A673 (cell line): ENCODE results near the gene SIVA1. TPM values are rescaled to one million over a fixed set of nuclear protein-coding genes. Genes with fewer than 3 reads are reported as not detected.

Experiments
- BruUV-seq: library from RNA; stranded (reverse); fragments of 400-500 nt; replicated peaks from 2 replicates; lab custom pipeline; 2021; lab: Mats Ljungman, UMichigan
- CTCF ChIA-PET: fragments of 300-600 bp; sonication (Branson Sonifier 250); formaldehyde crosslinking; loops from one replicate; lab custom pipeline; 2022; ENCODE audit warnings: antibody characterized with exemption; lab: Charles Lee
- POLR2A ChIA-PET: fragments of 300-600 bp; sonication (Branson Sonifier 250); formaldehyde crosslinking; loops from one replicate; lab custom pipeline; 2022; ENCODE audit warnings: antibody characterized with exemption; ENCODE audit not compliant: low non-redundant PET; lab: Charles Lee
- DNase-seq: peaks from one replicate; pipeline ENCODE4 v3.0.0-alpha.2; 2015; ENCODE audit warnings: low spot score
- H3K27ac ChIP-seq: fragments of 200-600 bp; sonication (generic); 2 replicates; pipeline ENCODE4 v1.5.1; 2016; ENCODE audit warnings: mixed run types, low read depth, mild to moderate bottlenecking, mixed read lengths, antibody characterized with exemption, low read length; ENCODE audit not compliant: poor library complexity, severe bottlenecking
- H3K27me3 ChIP-seq: fragments of 200-600 bp; sonication (generic); replicated peaks from 2 replicates; pipeline ENCODE4 v1.6.1; 2017; ENCODE audit warnings: mixed run types, low read depth, mild to moderate bottlenecking, mixed read lengths, antibody characterized with exemption, low read length; ENCODE audit not compliant: insufficient read depth, poor library complexity
- H3K36me3 ChIP-seq: fragments of 200-600 bp; sonication (generic); 2 replicates; pipeline ENCODE4 v1.6.1; 2016; ENCODE audit warnings: mixed run types, mild to moderate bottlenecking, mixed read lengths, antibody characterized with exemption, low read length; ENCODE audit not compliant: insufficient read depth, poor library complexity, severe bottlenecking
- H3K4me1 ChIP-seq: fragments of 200-600 bp; sonication (generic); 2 replicates; pipeline ENCODE4 v1.6.1; 2017; ENCODE audit warnings: mixed run types, mild to moderate bottlenecking, mixed read lengths, antibody characterized with exemption, low read length; ENCODE audit not compliant: insufficient read depth, poor library complexity, severe bottlenecking
- H3K4me3 ChIP-seq: fragments of 200-600 bp; sonication (generic); 2 replicates; pipeline ENCODE4 v1.5.1; 2016; ENCODE audit warnings: low read depth, mixed run types, mild to moderate bottlenecking, mixed read lengths, low read length; ENCODE audit not compliant: poor library complexity, severe bottlenecking
- H3K9me3 ChIP-seq: fragments of 200-600 bp; sonication (generic); 2 replicates; pipeline ENCODE4 v1.6.1; 2016; ENCODE audit warnings: mixed run types, low read depth, mild to moderate bottlenecking, mixed read lengths, antibody characterized with exemption, low read length; ENCODE audit not compliant: poor library complexity, severe bottlenecking
- EZH2 ChIP-seq: fragments of 200-600 bp; sonication (generic); IDR thresholded peaks from 2 replicates; pipeline ENCODE4 v1.6.1; 2017; ENCODE audit warnings: borderline replicate concordance, low read depth, mild to moderate bottlenecking, mixed read lengths, antibody characterized with exemption, low read length; ENCODE audit not compliant: poor library complexity, severe bottlenecking
- intact Hi-C: fragments of 100-400 bp; cut with micrococcal nuclease; formaldehyde crosslinking; loops from one replicate; pipeline ENCODE4 v1.10.0; 2022; ENCODE audit not compliant: unreplicated experiment
- total RNA-seq: library from RNA; stranded (reverse); gene quantifications from 2 replicates; pipeline ENCODE4 v1.2.3, GENCODE V29; 2021
- TF ChIP-seq, protein P1 (sequence below): fragments of 300-800, 200-600 bp; sonication (generic); conservative IDR thresholded peaks from 2 replicates; pipeline ENCODE4 v1.5.1; 2017; ENCODE audit warnings: low read depth, mild to moderate bottlenecking, antibody characterized with exemption, low read length, moderate library complexity, mixed read lengths

The SIVA1 gene
- total RNA-seq, 1 experiment from 2014 or later, result 79.6 TPM

DNA sequence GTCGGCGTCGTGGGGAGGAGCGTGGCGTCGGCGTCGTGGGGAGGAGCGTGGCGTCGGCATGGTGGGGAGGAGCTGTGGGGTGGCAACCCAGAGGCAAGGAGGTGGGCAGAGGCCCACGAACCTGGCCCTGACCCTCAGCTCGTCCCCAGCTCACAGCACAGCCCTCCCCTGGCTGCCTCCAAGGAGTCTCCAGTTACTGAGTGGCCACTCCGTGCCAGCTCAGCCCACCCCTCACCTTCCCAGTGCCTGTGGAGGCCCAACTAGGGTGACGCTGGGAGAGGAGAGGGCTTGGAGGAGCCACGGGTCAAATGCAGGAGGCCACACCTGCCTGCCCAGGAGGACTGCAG, 23.1 kb upstream of the SIVA1 start:
- Histone ChIP-seq H3K4me1 (peaks cover 5% of the 10 kb centered on the region), H3K36me3 (no peaks in the 10 kb centered on the region), H3K9me3 (no peaks in the 10 kb centered on the region), H3K27me3 (no peaks in the 10 kb centered on the region), H3K4me3 (no peak overlapping the region), H3K27ac (no peak overlapping the region)
- CTCF ChIA-PET, result interaction anchor here (0.6 kb wide), 1 partner anchor 289 kb away, joined by 3 read pairs; no protein-coding TSS in a partner anchor
- intact Hi-C loops, result no loop called here
- POLR2A ChIA-PET, result no interaction called here
- no peak for DNase-seq
- BruUV-seq, result no TSS peak
- no peak for TF ChIP-seq EZH2
- TF ChIP-seq, protein P1, sequence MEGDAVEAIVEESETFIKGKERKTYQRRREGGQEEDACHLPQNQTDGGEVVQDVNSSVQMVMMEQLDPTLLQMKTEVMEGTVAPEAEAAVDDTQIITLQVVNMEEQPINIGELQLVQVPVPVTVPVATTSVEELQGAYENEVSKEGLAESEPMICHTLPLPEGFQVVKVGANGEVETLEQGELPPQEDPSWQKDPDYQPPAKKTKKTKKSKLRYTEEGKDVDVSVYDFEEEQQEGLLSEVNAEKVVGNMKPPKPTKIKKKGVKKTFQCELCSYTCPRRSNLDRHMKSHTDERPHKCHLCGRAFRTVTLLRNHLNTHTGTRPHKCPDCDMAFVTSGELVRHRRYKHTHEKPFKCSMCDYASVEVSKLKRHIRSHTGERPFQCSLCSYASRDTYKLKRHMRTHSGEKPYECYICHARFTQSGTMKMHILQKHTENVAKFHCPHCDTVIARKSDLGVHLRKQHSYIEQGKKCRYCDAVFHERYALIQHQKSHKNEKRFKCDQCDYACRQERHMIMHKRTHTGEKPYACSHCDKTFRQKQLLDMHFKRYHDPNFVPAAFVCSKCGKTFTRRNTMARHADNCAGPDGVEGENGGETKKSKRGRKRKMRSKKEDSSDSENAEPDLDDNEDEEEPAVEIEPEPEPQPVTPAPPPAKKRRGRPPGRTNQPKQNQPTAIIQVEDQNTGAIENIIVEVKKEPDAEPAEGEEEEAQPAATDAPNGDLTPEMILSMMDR, result no peak

DNA sequence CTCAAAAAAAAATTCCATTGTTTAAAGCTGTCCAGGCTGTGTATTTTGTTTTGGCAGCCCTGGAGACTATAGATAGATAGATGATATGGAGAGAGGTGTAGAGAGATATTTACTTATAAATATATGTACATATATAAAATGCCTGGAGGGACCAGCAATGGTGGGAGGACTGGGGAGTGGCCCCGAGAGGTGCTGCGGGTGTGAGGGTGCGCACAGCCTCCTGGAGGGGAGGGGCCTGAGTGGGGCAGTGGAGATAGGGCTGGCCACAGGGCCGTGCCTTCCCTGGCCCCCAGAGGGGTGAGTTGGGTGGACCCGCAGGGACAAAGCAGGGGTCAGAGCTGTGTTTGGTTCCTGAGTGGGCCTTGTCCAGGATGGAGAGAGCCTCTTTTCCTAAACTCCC, 22.5 kb upstream of the SIVA1 start:
- intact Hi-C loops, result no loop called here
- ChIA-PET POLR2A (no interaction called here), CTCF (no interaction called here)
- Histone ChIP-seq H3K27ac (no peak overlapping the region), H3K4me1 (no peaks in the 10 kb centered on the region), H3K36me3 (no peaks in the 10 kb centered on the region), H3K9me3 (no peaks in the 10 kb centered on the region), H3K27me3 (no peaks in the 10 kb centered on the region), H3K4me3 (no peak overlapping the region)
- no TSS peak for BruUV-seq
- no peak for DNase-seq
- no peak for TF ChIP-seq EZH2
- TF ChIP-seq, protein P1, result no peak

DNA sequence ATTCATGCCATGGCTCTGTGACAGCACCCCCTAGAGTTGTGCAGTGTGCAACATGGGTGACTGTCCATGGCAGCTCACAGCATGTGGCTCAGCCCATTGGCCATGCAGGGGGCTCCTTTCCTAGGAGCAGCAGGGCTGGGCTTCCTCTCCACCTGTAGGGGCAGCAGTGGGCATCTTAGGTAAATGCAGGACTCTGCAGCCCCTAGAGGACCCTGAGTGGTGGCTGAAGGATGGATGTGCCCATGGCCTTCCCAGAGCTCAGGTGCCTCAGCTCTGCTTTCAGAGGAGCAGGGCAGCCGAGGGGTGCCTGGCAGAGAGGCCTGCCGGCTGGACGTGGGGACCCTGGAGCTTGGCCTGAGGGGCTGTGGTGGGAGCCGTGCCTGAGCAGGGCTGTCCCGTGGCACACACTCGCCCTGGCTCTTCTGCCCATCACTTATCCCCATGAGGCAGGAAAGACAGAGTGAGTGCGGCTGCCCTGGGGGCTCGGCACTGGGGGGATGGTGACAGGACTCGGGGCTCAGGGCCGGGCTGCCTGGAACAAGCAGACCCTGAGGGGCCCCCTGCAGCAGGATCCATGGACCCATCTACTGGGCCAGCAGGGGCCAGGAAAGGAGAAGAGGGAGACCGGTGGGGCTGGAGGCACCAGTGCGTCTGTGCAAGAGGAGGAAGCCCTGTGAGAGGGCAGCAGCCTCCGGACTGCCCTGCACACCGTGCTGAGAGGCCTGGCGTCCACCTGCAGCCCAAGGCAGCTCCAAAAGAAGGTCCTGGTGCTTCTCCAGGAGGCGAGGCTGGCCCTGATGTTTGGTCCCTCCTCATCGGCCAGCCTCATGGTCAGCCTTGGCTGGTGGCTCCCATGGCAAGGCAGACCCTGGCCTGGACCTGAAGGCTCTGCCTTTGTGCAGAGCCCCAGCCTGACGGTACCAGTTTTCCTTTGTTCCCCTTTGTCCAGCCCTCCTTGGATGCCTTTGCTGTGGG, 21.3 kb upstream of the SIVA1 start:
- Histone ChIP-seq H3K27ac (no peak overlapping the region), H3K4me1 (no peaks in the 10 kb centered on the region), H3K4me3 (no peak overlapping the region), H3K36me3 (no peaks in the 10 kb centered on the region), H3K27me3 (no peaks in the 10 kb centered on the region), H3K9me3 (no peaks in the 10 kb centered on the region)
- no peak for DNase-seq
- POLR2A ChIA-PET, result no interaction called here
- BruUV-seq, result no TSS peak
- CTCF ChIA-PET, result no interaction called here
- TF ChIP-seq, protein P1, result peak; percentile 48
- no peak for TF ChIP-seq EZH2
- intact Hi-C loops, result no loop called here
